GM12878 (cell line): Measurements from ENCODE around the gene DSTYK. TPM values are rescaled to one million over a fixed set of nuclear protein-coding genes. Genes with fewer than 3 reads are reported as not detected.

Experiments used
- BHLHE40 ChIP-seq, 2 experiments: fragments of 450-650 bp in 1 of 2; IDR thresholded peaks; 2 replicates each; pipeline ENCODE4 v1.6.1; 2011 to 2017; ENCODE audit warnings: low read depth in 2 of 2, borderline replicate concordance in 1 of 2, improper control_type of control experiment in 1 of 2, low read length in 1 of 2, mild to moderate bottlenecking in 1 of 2
- CBX3 ChIP-seq: fragments of 200-600 bp; sonication (generic); IDR thresholded peaks from 2 replicates; pipeline ENCODE4 v1.6.1; 2016; ENCODE audit warnings: low read depth, borderline replicate concordance
- CHD2 ChIP-seq: IDR thresholded peaks from 2 replicates; pipeline ENCODE4 v1.6.1; 2011; ENCODE audit warnings: low read depth, low read length, improper control_type of control experiment, borderline replicate concordance
- CREM ChIP-seq: IDR thresholded peaks from 2 replicates; pipeline ENCODE4 v1.6.1; 2014; ENCODE audit warnings: antibody characterized with exemption, low read depth
- DPF2 ChIP-seq: fragments of 450-650 bp; IDR thresholded peaks from 2 replicates; pipeline ENCODE4 v1.6.1; 2017; ENCODE audit warnings: mild to moderate bottlenecking
- E2F4 ChIP-seq: IDR thresholded peaks from 2 replicates; pipeline ENCODE4 v1.6.1; 2012; ENCODE audit warnings: low read depth, low read length, improper control_type of control experiment
- E2F8 ChIP-seq: fragments of 450-650 bp; IDR thresholded peaks from 2 replicates; pipeline ENCODE4 v1.6.1; 2018; ENCODE audit warnings: mild to moderate bottlenecking, low read depth, moderate library complexity; ENCODE audit not compliant: partially characterized antibody
- EGR1 ChIP-seq, 2 experiments: IDR thresholded peaks; 1 replicate in 1 of 2; 2 replicates in 1 of 2; pipeline ENCODE4 v1.6.1; 2011 to 2012; ENCODE audit warnings: low read depth in 2 of 2, low read length in 2 of 2, borderline replicate concordance in 1 of 2, mild to moderate bottlenecking in 1 of 2, moderate library complexity in 1 of 2
- HDGF ChIP-seq: fragments of 450-650 bp; IDR thresholded peaks from 2 replicates; pipeline ENCODE4 v1.6.1; 2016; ENCODE audit warnings: antibody characterized with exemption
- IKZF1 ChIP-seq: fragments of 450-650 bp; conservative IDR thresholded peaks from 2 replicates; pipeline ENCODE4 v1.6.1; 2017; ENCODE audit warnings: antibody characterized with exemption, mild to moderate bottlenecking
- RELA ChIP-seq: fragments of 450-650 bp; IDR thresholded peaks from 2 replicates; pipeline ENCODE4 v1.8.0; 2014; ENCODE audit warnings: borderline replicate concordance; ENCODE audit not compliant: partially characterized antibody
- SP1 ChIP-seq: IDR thresholded peaks from one replicate; pipeline ENCODE4 v1.6.1; 2011; ENCODE audit warnings: low read depth, low read length
- USF1 ChIP-seq: IDR thresholded peaks from 2 replicates; pipeline ENCODE4 v1.6.1; 2011; ENCODE audit warnings: borderline replicate concordance, low read depth, mild to moderate bottlenecking, moderate library complexity, mixed read lengths, low read length; ENCODE audit not compliant: insufficient read depth; ENCODE audit errors: extremely low read length
- ZBTB40 ChIP-seq: fragments of 450-650 bp; IDR thresholded peaks from 2 replicates; pipeline ENCODE4 v1.6.1; 2016; ENCODE audit warnings: mild to moderate bottlenecking, moderate library complexity, borderline replicate concordance
- ZNF384 ChIP-seq: IDR thresholded peaks from 2 replicates; pipeline ENCODE4 v1.6.1; 2012; ENCODE audit warnings: low read depth, mild to moderate bottlenecking, low read length, improper control_type of control experiment, borderline replicate concordance
- ZZZ3 ChIP-seq: IDR thresholded peaks from 2 replicates; pipeline ENCODE4 v1.6.1; 2011; ENCODE audit warnings: low read depth; ENCODE audit not compliant: control insufficient read depth, insufficient read length
- polyA plus RNA-seq, 11 experiments: library from polyadenylated mRNA; depleted of rRNA in 4 of 11; unstranded in 6 of 11; stranded (reverse) in 5 of 11; fragments of >200 nt; fragmentation: Nextera tagmentation in 4 of 11; fragmentation: Illumina TruSeq in 1 of 11; extraction: Ambion mirVana in 4 of 11; extraction: Trizol in 1 of 11; gene quantifications; 1 replicate in 1 of 11; 2 replicates in 10 of 11; pipeline versions ENCODE4 v1.2.1 to v1.2.3, GENCODE V29; 2011 to 2016; ENCODE audit warnings: inconsistent platforms in 2 of 11, missing spikeins in 2 of 11, low read depth in 1 of 11
- total RNA-seq, 4 experiments: library from RNA; depleted of rRNA in 3 of 4; stranded (reverse); fragments of >200 nt in 3 of 4; fragmentation: Illumina TruSeq in 1 of 4; extraction: Trizol in 1 of 4; gene quantifications; 2 replicates each; pipeline versions ENCODE4 v1.2.1 to v1.2.3, GENCODE V29; 2013 to 2021
- TF ChIP-seq, protein P1 (sequence below): fragments of 450-650 bp; IDR thresholded peaks from 2 replicates; pipeline ENCODE4 v1.6.1; 2017; ENCODE audit warnings: low read depth, mild to moderate bottlenecking, moderate library complexity

DSTYK gene
- total and polyA plus RNA-seq, 10 of the 15 experiments (the other 5 are each of a cell fraction or from before 2014, with no cell fraction given) = 2.7 to 5.5 (median 3.6) TPM

GRCh38 chr1:205227584-205228013 is 16.1 kb upstream of the DSTYK start, which contains the start of gene TMCC2 (continued):
- TF ChIP-seq USF1 (no peak), E2F4 (no peak), CHD2 (peak; percentile 86; the same call in 1 of the 2 replicates), SP1 (peak; percentile 93), RELA (no peak), ZNF384 (no peak), E2F8 (no peak), CBX3 (no peak), DPF2 (peak; percentile 90), IKZF1 (peak; percentile 47), ZBTB40 (no peak), EGR1 (IDR thresholded peaks at IDR 0.05; ENCODE audit: borderline replicate concordance in 1 of 2, low read depth in 2 of 2, low read length in 2 of 2) (peak in 1 of 2 experiments; percentile 88; a peak in 2 of 3 replicates), HDGF (0 out of 2 replicates have a peak, but pooled peaks have one; percentile 23), CREM (peak; percentile 77), ZZZ3 (no peak), BHLHE40 (IDR thresholded peaks at IDR 0.05; ENCODE audit: borderline replicate concordance in 1 of 2, low read depth in 2 of 2, low read length in 1 of 2) (peak in 1 of 2 experiments; percentile 54; a peak in 2 of 4 replicates)
- TF ChIP-seq, protein P1, sequence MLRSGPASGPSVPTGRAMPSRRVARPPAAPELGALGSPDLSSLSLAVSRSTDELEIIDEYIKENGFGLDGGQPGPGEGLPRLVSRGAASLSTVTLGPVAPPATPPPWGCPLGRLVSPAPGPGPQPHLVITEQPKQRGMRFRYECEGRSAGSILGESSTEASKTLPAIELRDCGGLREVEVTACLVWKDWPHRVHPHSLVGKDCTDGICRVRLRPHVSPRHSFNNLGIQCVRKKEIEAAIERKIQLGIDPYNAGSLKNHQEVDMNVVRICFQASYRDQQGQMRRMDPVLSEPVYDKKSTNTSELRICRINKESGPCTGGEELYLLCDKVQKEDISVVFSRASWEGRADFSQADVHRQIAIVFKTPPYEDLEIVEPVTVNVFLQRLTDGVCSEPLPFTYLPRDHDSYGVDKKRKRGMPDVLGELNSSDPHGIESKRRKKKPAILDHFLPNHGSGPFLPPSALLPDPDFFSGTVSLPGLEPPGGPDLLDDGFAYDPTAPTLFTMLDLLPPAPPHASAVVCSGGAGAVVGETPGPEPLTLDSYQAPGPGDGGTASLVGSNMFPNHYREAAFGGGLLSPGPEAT = no peak
